GM18858 (cell line): Measurements from ENCODE around the gene COX7A2L.

Source experiments
- ATAC-seq: cut with Tn5 transposase; IDR thresholded peaks from one replicate; pipeline ENCODE4 v1.9.1; 2021; ENCODE audit not compliant: unreplicated experiment

The COX7A2L gene

DNA sequence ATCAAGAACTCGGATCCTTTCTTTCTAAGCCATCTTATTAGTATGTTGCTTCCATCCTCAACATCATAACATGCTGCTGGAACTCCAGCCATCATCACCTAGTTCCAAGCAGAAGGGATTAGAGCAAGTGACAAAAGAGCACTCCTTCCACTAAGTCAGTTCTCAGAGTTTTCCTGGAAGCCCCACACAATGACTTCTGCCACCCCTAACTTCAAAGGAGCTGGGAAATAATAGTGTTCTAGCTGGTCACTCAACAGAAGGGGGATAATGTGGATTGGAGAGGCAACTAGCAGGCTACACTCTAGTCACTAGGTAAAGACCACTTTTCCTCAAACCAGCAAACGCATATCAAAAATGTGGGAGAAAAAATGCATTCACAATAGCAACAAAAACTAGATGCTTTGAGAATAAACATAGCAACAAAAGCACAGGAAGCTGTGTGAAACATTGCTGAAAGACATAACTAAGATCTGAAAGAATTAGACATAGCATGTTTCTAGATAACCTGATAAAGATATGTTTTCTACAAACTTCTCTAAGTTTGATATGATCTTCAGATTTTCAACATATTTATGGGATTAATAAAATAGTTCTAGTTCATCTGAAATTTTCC lies 39.5 kb downstream of the COX7A2L start:
- no peak for ATAC-seq

DNA sequence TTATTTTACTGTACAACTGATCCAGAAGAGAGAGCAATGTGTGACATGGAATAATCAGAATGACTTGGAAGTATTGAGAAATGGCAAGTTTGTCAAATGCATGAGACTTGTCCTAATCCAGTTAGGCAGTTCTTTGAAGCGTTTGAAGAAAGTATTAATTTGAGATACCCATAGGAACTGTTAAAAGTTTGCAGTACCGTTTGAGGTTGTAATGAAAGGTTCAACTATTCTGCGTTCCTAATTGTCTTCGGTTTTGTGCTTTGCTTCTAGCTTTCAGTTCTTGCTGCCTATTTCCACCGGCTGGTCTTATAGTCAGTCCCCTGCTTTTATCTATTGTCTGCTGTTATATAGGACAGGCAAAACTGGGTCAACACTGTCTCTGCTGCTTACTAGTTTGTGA lies 41.8 kb downstream of the COX7A2L start:
- ATAC-seq: no peak

DNA sequence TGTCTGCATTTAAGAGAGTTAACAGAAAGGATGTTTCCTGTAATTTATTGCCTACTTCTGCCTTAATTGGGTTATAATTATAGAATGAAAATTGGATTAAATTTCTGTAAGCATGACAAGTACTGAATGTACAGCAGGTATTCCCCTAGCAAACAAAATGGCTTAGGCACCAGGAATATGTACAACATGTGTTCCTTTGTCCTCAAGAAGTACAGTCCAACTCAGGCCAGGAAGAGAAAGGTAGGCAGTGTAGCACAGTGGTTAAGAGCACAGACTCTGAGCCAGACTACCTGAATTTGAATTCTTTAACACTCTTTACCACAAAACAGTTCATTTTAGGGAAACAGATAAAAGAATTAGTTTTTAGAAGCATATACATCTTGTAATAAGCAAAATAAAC lies 43.1 kb downstream of the COX7A2L start:
- no peak for ATAC-seq

DNA sequence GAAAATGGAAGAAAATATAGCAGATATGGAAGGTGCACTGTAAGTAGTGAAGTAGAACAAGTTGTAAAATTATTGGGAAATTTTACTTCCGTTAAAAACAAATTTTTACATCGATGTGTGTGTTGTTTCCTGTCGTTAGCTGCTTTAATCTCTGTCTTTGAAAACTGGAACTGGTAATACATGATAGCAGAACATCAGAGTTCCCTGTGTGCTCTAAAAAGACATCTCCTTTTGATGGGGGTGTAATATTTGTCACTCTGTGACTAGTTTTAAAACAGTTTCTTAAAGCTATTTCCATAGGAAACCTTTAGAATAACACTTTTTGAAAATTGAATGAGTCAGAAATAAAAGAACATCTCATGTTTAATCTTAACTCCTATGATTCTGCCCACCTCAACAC lies 43.5 kb downstream of the COX7A2L start:
- no peak for ATAC-seq

DNA sequence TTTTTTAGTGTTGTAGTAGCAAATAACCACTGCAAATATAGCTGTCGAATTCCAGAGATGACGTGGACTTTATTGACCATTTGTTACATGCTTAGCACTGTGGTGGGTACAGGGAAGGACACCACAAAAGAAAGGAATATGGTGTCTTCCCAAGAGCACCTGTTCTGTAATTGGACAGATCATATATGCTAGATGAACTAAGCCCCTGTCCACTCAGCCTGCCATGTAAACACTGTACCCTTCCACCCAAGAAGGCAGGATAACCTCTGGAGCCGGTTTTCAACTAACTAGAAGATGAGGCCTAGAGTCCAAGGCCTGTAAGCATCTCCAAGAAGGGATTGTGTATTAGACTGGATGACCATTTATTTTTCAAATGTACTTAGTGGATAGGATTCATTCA lies 44.1 kb downstream of the COX7A2L start:
- no peak for ATAC-seq

DNA sequence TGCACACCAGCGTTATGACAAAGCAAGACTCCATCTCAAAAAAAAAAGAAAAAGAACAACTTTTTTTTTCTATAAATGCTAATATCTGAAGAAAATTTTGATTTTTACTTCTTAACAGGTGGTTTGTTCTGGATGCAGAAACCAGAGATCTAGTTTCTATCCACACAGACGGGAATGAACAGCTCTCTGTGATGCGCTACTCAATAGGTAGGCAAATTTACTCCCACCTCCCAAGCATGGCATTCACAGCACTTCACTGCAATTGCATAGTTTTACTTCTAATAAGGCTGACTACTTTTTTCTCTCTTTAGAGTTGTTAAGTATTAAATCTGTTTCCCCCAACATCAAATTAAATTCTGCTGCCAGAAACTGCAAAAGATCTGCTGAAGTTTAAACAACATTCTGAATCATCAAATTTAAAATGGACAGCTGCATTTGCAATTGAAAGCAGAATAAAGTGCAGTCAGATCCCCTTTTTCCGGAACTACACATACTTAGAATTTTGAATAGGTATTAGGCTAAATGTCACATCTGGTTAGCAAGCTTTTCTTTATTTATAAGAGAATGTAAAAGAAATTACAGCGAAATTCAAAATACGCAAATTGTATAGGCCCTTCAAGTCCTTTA lies 45.1 kb downstream of the COX7A2L start:
- ATAC-seq: no peak

DNA sequence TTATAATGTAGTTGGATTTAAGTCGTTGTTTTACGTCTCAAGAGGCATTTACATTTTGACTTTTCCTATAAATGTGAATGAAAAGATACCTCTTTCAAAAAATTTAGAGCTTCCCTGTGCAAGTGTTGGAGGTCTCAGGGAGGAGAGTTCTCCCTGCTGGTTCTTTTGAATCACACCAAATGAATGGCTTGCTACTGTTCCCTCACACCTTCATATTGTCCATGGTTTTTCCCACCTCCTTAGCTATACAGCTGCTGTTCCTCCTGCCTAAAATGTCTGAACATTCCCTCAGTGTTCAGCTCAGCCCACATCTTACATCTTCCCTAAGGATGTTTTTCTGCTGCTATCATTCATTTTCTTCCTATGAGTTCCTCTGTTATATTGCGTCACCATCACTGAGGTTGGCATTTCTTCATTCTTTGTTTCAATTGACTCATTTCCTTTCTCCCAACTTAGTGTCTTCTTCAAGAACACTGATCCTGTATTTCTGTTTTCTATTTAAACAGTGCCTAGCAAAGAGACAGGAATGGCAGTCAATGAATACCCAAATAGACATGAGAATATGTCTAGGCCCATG lies 46.0 kb downstream of the COX7A2L start:
- ATAC-seq: no peak

DNA sequence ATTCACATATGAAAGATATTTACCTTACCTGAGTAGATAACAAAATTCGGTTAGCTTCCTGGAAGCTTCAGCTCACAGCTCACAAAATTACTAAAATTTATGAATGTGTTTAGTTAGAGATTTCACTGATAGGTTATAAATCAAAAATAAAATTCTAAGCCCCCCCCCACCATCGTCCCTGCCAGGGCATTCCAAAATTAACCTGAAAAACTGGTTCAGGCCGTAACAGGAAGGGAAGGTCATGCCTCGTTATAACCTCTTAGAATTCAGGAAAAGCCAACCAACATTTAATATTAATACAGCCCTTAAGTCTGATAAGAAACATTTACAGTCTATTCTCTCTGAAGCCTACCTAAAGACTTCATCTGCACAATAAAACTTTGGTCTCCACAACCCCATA lies 48.9 kb downstream of the COX7A2L start:
- no peak for ATAC-seq

DNA sequence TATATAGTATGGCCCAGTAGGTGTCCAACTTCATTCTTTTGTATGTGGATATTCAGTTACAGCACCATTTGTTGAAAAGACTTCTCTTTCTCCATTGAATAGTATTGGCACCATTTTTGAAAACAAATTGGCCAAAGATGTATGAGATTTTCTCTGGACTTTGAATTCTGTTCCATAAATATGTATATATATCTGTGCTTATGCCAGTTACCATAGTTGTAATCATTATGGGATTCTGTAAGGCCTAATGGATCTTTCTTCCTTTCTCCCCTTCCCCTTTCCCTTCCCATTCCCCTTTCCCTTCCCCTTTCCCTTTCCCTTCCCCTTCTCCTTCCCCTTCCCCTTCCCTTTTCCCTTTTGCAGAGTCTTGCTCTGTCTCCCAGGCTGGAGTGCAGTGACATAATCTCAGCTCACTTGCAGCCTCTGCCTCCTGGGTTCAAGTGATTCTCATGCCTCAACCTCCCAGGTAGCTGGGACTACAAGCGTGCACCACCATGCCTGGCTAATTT lies 51.0 kb downstream of the COX7A2L start:
- ATAC-seq: no peak

DNA sequence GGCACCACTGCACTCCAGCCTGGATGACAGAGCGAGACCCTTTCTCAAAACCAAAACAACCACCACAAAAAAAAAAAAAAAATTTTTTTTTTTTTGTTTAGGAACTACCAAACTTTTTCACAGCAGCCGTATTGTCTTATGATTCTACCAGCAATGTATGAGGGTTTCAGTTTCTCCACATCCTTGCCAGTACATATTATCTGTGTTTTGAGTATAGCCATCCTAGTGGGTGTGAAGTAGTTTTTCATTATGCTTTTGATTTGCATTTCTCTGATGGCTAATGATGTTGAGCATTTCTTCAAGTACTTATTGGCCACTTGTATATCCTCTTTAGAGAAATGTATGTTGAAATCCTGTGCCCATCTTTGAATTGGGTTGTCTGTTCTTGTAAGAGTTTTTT lies 51.7 kb downstream of the COX7A2L start:
- no peak for ATAC-seq

DNA sequence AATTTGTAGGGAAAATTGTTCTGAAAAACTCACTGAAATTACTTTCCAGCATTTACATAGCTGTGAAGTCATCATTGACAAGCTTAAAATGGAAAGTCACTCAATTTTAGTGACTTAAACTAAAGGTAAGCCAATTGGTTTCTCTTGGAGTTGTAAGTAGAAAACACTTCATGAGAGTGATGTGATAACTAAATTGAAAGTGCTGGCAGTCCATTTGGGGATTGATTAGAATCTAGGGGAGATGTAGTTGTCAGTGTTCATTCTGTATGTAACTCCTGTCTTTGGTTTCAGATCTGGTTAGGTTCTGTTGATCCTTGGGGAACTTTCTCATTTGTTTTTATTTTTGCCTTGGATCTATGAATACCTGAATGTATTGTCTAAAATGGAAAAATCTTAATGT lies 53.8 kb downstream of the COX7A2L start:
- ATAC-seq: no peak

DNA sequence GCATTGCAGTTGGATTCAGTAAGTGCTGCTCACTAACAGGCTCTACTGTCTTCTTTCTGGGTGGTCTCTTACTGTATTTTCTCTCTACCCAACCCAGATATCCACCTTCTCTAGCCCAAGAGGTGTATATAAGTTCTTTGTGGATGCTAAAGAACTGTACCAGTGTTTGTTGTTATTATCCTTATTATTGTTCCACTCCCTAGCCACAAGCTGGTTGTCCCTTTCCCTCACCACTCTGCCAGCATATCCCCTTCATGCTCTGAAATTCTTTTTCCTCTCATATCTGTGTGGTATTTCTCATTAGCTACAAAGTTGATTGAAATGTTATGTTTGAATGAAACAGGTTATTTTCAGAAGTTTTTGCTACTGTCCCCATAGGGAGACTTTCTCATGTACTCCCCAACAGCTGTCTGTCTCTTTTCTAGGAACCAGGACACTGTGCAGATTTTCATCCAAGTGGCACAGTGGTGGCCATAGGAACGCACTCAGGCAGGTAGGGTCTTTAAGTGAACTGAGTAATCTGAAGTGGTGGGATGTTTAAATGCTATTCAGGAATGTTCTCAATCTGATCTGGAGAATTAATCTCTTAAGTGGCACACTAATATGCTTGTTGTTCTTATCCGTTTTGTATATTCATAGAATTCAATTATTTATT lies 56.8 kb downstream of the COX7A2L start:
- no peak for ATAC-seq

DNA sequence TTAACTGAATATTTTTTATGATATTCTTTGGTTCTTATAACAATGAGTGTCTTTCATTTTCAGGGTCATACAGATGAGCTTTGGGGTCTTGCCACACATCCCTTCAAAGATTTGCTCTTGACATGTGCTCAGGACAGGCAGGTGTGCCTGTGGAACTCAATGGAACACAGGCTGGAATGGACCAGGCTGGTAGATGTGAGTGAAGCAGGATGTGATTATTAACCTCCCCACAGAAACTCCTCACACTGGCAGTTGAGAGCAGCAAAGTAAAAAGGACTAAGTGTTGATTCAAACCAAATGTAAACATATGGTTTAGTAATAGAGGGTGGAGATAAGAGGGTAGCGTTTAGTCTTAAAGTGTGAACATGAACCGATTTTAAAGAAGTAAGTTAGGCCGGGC lies 57.8 kb downstream of the COX7A2L start:
- ATAC-seq: no peak

DNA sequence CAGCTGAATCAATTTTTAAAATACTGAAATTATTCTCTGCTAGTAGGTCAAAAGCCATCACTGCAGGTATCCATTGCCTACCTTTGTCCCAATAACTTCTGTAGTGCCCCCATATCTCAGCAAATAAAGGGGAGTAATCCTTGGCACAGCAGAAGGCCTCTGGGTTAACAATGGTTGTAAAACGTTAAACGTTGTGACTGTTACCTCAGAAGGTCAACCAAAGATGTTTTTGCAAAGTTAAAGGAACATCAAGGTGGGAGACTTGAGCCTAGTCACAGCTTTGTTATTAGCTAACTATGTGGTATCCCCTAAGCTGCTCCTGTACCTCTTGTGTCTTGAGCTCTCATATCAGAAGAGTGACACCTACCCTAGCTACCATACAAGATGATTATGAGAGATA lies 60.5 kb downstream of the COX7A2L start:
- no peak for ATAC-seq
